HuH-7 (cell line): ENCODE measurements around the gene COLGALT1.
A peak's percentile ranks its signal among the peaks of the same experiment; 100 is the strongest.
"Not testable (repeated sequence)": the region's sequence is repeated elsewhere in the genome, so short reads cannot be mapped to it uniquely, and the experiment has no call there.

Experiments
- DNase-seq: peaks from one replicate; pipeline ENCODE4 v3.0.0; 2011; ENCODE audit warnings: low spot score

COLGALT1 gene

DNA sequence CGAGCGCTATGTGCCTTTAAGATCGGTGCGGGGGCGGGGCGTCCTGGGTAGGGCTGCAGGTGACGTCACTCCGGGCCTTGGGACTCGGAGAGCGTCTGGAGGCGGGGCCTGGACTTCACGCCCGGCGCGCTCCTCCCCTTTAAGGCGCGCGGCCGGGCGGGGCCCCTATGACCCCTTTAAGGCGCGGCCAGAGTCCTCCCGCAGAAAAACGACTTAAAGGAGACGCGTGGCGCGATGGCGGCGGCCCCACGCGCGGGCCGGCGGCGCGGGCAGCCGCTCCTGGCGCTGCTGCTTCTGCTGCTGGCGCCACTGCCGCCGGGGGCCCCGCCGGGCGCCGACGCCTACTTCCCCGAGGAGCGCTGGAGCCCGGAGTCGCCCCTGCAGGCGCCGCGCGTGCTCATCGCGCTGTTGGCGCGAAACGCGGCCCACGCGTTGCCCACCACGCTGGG, at the start of gene COLGALT1:
Gene COLGALT1, plus strand, starts transcription at position 170 of the 449 bp plus-strand sequence. Its CDS starts 65 bp downstream, at position 235.
- peak; percentile 92 for DNase-seq

DNA sequence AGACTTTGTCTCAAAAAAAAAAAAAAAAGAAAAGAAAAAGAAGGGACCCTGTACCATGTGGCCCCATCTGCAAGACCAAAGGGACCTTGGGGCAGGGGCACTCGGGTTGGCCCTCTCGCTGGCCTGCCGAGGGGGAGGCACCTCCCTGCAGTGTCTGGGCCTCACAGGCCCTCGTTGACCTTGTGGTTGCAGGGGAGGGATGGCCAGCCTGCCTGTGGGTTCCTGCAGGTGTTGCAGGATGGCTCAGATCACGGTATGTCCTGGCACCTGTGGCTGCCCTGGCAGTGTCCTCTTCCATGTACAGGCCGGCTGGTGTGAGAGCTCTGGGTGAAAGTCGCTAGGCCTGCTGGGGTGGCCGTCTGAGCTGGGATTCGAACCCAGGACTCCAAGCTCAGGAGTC, 48.7 kb upstream of the COLGALT1 start:
- DNase-seq = no peak

DNA sequence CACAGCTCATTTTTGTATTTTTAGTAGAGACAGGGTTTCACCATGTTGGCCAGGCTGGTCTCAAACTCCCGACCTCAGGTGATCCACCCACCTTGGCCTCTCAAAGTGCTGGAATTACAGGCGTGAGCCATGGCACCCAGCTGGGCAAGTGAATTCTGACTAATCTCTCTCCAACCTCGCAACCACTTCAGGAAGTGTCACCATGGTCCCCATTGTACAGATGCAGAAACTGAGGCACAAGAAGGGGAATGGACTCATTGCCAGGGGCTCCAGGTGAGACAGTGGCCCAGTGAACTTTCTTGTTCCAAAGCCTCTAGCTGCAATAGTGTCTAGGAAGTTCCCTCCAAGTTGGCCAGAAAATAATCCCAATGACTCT, 46.9 kb upstream of the COLGALT1 start:
- DNase-seq = not testable (repeated sequence)

DNA sequence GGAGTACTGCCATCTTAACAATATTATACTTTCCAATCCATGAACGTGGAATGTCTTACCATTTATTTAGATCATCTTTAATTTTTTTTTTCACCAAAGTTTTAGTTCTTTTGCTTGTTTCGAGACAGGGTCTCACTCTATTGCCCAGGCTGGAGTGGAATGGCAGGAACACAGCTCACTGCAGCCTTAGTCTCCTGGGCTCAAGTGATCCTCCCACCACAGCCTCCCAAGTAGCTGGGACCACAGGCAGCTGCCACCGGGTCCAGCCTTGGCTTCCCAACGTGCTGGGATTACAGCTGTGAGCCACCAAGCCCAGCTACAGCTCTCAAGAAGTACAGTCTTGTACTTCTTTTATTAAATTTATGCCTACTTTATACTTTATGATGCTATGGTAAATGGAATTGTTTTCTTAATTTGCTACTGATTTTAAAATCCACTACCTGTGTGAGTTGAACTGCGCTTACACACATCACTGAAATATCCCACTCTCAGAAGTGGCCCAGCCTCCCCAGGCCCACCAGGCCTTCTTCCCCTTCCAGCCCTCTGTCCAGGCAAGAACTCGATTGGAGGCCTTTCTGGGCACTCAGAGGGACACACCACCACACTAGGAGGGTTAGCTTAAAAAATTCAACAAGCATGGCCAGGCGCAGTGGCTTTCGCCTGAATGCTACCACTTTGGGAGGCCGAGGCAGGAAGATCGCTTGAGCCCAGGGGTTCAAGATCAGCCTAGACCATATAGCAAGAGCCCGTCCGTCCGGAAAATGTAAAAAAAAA, 45.0 kb upstream of the COLGALT1 start:
- DNase-seq = no peak

DNA sequence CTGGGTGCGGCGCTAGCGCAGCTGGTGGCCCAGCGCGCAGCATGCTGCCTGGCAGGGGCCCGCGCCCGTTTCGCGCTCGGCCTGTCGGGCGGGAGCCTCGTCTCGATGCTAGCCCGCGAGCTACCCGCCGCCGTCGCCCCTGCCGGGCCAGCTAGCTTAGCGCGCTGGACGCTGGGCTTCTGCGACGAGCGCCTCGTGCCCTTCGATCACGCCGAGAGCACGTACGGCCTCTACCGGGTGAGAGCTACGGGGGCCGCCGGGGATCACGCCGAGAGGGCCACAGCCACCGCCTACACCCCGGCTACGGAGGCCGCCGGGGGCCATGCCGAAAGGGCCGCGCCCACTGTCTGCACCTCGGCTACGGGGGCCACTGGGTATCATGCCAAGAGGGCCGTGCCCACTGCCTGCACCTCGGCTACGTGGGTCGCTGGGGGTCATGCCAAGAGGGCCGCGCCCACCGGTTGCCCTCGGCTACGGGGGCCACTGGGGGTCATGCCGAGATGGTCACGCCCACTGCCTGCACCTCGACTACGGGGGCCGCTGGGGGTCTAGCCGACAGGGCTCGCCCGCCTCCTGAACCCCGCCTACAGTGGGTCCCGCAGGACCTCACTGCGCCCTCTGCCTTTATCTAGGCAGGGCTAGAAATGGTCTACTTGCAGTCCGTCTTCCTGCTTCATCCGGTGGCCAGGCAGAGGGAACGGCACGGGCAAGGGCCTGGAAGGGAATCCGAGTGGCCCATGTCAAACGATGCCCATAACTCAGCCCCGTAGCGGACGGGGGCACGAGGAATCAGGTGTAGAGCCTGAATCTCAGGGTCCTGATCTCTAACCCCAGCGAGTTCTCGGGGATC, 43.5 kb upstream of the COLGALT1 start:
- DNase-seq = peak; percentile 54

DNA sequence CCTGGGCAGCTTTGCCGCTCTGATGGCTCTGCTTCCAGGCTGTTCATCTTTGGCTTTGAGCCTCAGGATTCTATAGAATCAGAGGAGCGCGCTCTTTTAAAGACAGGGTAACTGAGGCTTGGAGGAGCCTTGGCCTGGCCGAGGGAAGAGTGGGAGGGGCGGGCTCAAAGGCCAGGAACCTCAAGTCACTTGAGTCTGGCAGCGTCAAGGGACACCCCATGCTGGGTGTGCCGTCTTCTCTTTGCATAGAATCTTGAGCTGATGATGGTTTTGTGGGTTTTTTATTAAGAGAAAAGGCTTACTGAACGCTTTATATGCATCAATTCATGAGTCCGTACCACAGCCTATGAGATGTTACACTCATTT, 42.9 kb upstream of the COLGALT1 start:
- no peak for DNase-seq

DNA sequence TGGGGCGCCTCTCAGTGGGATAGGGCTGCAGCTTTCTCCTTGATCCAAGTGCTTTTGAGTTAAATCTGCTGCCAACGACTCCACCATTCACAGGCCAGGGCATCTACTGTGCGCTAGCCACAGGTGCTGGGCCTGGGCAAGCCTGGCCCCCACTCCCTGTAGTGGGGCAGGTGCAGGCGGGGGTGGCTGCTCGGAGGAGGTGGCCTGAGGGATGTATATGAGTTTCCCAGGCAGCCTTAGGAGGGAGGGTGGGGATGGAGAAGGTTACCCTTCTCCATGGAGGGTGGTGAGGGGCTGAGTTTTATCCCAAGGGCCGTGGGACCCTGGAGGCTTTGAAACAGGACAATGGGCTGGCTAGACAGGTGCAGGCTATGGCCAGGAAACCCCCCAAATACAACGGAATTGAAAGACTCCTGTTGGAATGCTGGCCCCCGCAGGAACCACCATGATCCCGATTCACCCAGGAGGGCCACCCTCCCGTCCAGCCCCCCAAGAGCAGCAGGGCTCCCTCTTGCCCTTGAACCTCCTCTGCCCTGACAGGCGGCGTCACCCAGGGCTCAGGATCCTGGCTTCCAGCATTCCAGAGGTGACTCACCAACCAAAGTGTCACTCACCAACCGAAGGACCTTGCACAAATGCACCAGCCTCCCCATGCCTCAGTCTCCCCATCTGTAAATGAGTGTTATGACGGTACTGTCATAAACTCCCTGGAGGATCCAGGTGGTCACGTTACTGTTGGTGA, 39.9 kb upstream of the COLGALT1 start:
- no peak for DNase-seq

DNA sequence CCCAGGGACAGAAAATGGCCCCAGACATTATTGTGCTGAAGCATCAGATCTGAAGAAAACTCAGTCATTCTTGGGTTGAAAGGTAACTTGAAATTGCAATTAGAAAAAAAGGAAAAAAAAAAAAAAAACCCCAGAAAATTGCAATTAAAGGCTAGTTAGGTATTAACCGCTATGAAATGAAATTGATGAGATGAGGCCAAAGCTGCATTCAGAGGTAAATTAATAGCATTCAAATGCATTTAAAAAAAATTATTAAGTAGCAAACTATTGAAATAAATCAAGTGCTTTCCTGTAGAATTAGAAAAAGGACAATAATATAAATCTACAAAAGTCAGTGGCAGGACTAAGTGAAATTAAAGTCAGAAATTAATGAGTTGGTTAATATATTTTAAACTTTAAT, 37.6 kb upstream of the COLGALT1 start:
- DNase-seq = no peak

DNA sequence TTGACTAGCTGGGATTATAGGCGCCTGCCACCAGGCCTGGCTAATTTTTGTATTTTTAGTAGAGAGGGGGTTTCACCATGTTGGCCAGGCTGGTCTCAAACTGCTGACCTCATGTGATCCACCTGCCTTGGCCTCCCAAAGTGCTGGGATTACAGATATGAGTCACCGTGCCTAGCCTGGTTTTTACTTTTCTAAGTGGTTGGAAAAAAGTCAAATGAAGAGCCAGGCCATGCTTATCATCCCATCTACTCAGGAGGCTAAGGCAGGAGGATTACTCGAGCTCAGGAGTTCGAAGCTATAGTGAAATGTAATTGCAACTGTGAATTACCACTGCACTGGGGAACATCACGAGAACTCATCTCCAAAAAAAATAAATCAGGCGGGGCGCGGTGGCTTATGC, 36.8 kb upstream of the COLGALT1 start:
- not testable (repeated sequence) for DNase-seq

DNA sequence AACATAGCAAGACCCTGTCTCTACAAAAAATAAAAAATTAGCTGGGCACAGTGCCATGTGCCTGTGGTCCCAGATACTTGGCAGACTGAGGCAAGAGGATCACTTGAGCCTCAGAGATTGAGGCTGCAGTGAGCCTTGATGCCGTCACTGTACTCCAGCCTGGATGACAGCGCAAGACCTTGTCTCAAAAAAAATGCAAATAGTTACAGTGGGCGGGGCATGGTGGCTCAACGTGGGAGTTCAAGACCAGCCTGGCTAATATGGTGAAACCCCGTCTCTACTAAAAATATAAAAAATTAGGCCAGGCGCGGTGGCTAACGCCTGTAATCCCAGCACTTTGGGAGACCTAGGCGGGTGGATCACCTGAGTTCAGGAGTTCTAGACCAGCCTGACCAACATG, 35.5 kb upstream of the COLGALT1 start:
- DNase-seq = no peak

DNA sequence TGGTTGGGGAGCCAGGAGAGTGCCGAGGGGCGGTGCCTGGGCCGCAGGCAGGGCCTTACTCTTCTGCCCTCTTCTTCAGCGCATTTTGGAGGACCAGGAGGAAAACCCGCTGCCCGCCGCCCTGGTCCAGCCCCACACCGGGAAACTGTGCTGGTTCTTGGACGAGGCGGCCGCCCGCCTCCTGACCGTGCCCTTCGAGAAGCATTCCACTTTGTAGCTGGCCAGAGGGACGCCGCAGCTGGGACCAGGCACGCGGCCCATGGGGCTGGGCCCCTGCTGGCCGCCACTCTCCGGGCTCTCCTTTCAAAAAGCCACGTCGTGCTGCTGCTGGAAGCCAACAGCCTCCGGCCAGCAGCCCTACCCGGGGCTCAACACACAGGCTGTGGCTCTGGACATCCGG, 34.6 kb upstream of the COLGALT1 start:
- DNase-seq = no peak

DNA sequence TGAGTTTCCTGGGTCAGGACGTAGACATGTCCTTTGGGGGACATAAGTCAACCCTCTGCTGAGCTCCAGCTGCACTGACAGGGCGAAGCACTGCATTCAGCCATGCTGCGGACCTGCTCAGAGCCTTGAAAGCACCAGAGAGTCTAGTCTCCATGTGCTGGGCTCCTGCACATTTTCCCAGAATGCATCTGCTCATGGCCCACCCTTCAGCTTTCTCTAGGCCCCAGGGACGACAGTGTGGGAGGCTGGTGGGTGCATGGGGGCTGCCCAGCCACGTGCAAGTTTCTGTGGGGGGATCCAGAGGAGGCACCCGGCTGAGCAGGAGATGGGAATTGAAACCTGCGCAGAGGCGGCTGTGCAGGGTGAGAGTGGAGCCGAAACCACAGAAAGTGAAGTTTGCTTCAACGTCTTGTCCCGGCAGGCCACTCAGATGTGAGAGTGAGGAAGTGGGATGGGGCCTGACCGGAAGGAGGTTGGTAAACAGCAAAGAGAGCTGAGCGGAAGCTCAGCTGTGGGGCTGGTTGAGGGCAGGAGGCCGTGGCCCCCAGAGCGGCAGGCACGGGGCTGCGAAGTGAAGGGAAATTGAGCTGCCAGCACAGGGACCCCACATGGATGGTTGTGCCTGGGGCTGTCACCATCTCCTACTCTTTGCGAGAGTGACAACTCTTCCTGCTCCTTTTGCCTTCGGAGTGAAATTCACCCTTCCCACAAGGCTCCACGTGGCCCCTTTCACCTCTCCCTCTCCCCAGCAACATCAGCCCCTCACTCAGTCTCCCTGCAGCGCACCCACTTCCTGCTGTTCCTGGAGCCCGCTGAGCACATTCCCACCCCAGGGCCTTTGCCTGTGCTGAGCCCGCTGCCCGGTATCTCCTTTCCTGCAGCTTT, 32.2 kb upstream of the COLGALT1 start:
- no peak for DNase-seq

DNA sequence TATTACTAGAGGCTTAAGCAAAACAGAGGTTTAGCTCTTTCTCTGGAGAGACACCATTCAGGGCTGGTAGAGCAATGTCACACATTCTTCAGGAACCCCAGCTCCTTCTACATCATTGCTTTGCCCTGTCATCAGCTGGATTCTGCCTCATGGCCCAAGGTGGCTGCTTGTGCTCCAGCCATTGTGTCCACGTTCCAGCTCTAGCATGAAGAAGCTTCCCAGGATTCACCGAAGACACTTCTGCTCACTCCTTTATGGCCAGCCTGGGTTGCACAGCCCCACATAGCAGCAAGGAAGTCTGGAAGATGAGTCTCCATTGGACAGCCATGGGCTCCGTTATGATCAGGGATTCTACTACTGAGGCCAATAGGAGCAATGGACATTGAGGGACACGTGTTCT, 30.8 kb upstream of the COLGALT1 start:
- DNase-seq = no peak

DNA sequence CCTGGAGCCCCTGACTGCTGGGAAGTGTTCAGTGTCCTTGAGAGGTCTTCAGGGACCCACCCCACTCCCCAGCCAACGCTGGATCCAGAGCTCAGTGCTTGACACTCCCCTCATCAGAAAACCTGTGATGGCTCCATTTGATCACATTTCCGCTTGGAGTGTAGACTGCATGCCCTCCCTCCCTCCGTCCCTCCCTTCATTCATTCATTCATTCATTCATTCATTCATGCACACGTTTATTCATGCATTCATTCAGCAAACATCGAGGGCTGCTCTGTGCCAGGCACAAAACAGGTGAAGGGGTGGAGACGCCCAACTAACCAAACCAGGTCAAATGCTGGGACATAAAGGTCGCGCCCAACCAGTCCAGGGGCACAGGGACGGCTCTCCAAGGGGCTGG, 30.3 kb upstream of the COLGALT1 start:
- DNase-seq = no peak

DNA sequence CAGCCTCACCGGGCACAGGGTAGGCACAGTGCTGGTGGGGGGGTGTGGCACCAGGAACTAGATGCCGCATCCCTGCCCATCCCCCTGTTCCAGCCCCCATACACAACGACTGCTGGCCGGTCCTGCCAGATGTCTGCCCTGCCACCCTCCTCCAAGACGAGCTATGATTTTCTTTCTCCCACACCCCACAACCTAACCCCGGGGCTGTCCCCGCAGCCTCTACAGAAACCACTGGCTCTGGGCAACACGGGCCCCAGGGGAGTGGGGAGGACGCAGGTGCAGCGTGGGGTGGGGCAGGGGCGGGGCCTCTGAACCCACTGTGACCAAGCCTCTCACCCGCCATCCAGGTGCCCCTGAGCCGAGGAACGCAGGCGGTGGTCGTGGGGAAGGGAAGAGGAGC, 28.5 kb upstream of the COLGALT1 start:
- no peak for DNase-seq

DNA sequence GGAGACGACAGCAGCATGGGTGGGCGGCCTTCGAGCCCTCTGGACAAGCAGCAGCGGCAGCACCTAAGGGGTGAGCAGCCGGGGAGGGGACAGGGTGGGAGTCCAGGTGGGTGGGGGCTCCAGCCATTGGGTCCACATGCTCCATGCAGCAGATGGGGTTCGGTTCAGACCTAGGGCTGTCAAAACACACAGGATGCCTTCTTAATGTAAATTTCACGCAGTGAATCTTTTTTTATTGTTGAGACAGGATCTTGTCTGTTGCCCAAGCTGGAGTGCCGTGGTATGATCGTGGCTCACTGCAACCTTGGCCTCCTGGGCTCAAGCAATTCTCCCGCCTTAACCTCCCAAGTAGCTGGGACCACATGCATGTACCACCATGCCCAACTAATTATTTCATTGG, 28.1 kb upstream of the COLGALT1 start:
- DNase-seq = no peak

DNA sequence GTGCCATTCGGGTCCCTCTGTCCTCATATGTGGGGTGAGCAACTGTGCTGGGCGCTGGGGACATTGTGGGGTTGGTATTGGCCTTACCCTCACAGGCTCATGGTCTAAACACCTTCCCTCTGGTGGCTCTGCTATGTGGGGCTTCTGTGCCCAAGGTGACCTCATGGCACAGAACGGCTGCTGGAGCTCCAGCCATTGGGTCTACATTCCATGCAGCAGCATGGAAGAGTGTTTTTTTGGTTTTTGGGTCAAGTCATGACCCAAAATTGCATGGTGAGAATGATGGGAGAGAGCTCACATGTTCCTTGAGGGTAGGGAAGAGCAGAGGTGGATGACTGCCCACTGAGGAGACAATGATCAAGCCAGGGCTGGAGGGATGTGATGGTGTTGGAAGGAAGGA, 26.8 kb upstream of the COLGALT1 start:
- no peak for DNase-seq

DNA sequence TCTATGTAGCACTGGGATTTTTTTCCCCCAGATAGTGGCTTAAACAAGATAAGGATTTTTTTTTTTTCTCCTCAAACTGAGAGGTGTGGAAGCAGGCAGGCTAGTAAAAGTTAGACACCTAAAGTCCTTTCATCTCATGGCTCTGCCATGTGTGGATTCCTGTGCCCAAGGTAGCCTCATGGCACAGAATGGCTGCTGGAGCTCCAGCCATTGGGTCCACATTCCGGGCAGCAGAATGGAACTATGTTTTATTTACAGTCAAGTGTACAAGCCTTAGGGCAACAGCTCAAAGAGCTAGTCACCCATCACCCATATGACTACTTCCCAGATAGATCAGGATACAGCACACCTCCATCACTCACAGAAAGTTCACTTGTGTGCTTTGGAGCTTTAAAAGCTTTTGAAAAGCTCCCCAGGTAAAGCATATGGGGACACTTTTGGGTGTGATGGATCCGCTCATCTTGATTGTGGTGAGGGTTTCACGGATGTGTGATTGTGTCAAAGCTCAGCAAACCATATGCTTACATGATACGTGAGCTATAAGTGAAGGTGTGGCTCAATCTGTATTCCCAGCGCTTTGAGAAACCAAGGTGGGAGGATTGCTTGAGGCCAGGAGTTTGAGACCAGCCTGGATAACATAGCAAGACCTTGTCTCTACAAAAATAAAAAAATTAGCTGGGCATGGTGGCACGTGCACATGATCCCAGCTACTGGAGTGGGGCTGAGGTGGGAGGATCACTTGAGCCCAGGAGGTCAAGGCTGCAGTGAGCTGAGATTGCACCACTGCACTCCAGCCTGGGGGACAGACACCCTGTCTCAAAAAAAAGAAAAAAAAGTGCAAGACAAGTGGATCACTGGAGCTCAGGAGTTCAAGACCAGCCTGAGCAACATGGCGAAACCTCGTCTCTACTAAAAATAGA, 25.9 kb upstream of the COLGALT1 start:
- DNase-seq = no peak

DNA sequence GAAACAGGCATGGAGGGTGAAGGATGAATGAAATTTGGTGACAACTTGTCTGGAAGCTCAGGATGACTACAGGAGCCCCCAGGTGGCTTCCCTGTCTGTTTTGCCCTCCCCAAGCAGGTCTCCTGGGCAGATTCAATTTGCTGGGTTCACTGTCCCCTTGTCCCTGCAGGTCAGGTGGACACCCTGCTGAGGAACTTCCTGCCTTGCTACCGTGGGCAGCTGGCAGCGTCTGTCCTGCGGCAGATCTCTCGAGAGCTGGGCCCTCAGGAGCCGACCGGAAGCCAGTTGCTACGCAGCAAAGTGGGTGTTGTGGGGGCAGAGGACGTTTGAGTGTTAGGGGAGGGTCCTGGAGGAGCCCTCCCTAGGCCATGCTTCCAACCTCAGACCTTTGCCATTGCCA, 24.9 kb upstream of the COLGALT1 start:
- no peak for DNase-seq

DNA sequence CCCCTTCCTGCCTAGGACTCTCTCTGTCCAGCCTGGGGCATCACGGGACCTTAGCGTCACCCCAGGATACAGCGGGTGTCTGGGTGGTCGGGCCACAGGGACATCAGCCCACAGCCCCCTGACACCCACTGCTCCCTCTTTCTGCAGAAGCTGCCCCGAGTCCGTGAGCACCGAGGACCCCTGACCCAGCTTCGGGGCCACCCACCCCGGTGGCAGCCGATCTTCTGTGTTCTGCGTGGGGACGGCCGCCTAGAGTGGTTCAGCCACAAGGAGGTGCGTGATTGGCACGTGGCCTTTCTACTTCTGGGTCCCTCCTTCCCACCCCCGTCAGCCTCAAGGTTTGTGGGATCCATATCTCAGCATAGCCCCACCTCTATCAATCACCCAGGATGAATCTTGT, 23.3 kb upstream of the COLGALT1 start:
- no peak for DNase-seq

DNA sequence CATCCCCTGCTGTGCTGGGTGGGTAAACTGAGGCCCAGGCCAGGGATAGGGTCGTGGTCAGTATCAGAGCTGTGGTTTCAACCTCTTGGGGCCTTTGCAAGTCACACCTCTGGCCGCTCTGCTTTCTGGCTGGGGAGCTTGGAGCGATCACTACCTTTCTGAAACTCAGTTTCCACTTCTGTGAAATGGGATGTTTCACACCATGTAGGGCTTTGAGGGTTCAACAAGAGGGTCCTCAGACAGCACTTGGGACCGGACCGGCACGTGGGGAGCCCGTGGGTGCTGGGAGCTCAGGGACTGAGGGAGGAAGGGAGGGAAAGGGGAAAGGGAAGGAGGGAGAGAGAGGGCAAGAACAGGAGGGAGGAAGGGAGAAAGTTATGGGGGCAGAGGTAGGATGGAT, 22.9 kb upstream of the COLGALT1 start:
- DNase-seq = no peak
